WTC11 (cell line): ENCODE results near the gene SESTD1.

Experiments used
- CREB1 ChIP-seq: sonication (generic); formaldehyde crosslinking; IDR thresholded peaks from 2 replicates; pipeline ENCODE4 v1.8.0; 2023; ENCODE audit warnings: mild to moderate bottlenecking, missing genetic modification reagents
- CTCF ChIP-seq: fragments of 200-600 bp; IDR thresholded peaks from 2 replicates; pipeline ENCODE4 v1.8.0; 2022; ENCODE audit warnings: antibody characterized with exemption
- E2F5 ChIP-seq: sonication (generic); formaldehyde crosslinking; IDR thresholded peaks from 2 replicates; pipeline ENCODE4 v1.8.1; 2022; ENCODE audit warnings: mild to moderate bottlenecking, moderate library complexity, missing genetic modification reagents
- ESRRA ChIP-seq: sonication (generic); formaldehyde crosslinking; IDR thresholded peaks from 2 replicates; pipeline ENCODE4 v1.8.1; 2022; ENCODE audit warnings: mild to moderate bottlenecking, missing genetic modification reagents, borderline replicate concordance
- NFATC4 ChIP-seq: fragments of 250-450 bp; sonication (Bioruptor Pico); IDR thresholded peaks from 2 replicates; pipeline ENCODE4 v1.9.0; 2021; ENCODE audit warnings: mild to moderate bottlenecking
- NR3C1 ChIP-seq: sonication (generic); formaldehyde crosslinking; conservative IDR thresholded peaks from 2 replicates; pipeline ENCODE4 v1.8.1; 2023; ENCODE audit warnings: low read depth, mild to moderate bottlenecking, missing genetic modification reagents
- STAT6 ChIP-seq: sonication (generic); formaldehyde crosslinking; conservative IDR thresholded peaks from 2 replicates; pipeline ENCODE4 v1.8.1; 2023; ENCODE audit warnings: mild to moderate bottlenecking, low read depth, missing genetic modification reagents, moderate library complexity
- ZMAT4 ChIP-seq: fragments of 250-450 bp; sonication (Bioruptor Pico); IDR thresholded peaks from 2 replicates; pipeline ENCODE4 v1.9.0; 2021; ENCODE audit warnings: mild to moderate bottlenecking
- ZNF532 ChIP-seq: fragments of 250-450 bp; sonication (Bioruptor Pico); IDR thresholded peaks from 2 replicates; pipeline ENCODE4 v1.9.0; 2021; ENCODE audit warnings: mild to moderate bottlenecking, borderline replicate concordance
- ZNF671 ChIP-seq: fragments of 250-450 bp; sonication (Bioruptor Pico); IDR thresholded peaks from 2 replicates; pipeline ENCODE4 v1.8.0; 2021; ENCODE audit warnings: mild to moderate bottlenecking

- no peak for TF ChIP-seq ZNF671 (CRISPR knock-in tag)
- TF ChIP-seq CTCF, result no peak
- TF ChIP-seq NR3C1 (CRISPR knock-in tag), result no peak
- TF ChIP-seq ESRRA, result no peak
- TF ChIP-seq E2F5, result no peak
- TF ChIP-seq NFATC4 (CRISPR knock-in tag), result no peak
- TF ChIP-seq ZNF532, result no peak
- TF ChIP-seq CREB1 (CRISPR knock-in tag), result no peak
- TF ChIP-seq STAT6 (CRISPR knock-in tag), result no peak
- TF ChIP-seq ZMAT4 (CRISPR knock-in tag), result no peak
Observed at GRCh38 chr2:179307616-179308371, 43.2 kb upstream of the SESTD1 start.
